Choroid plexus epithelial cell (primary cell): ENCODE results near the gene CAMSAP3.
A peak's percentile ranks its signal among the peaks of the same experiment; 100 is the strongest.

ENCODE experiments used
- DNase-seq: peaks from one replicate; pipeline ENCODE4 v3.0.0-alpha.2; 2010; ENCODE audit warnings: low read depth
- H3K4me3 ChIP-seq: 2 replicates; pipeline ENCODE4 v1.5.1; 2011; ENCODE audit warnings: low read depth, mild to moderate bottlenecking, control low read depth, low read length, moderate library complexity
- TF ChIP-seq, protein P1 (sequence below): conservative IDR thresholded peaks from 2 replicates; pipeline ENCODE4 v1.5.1; 2011; ENCODE audit warnings: low read depth, mild to moderate bottlenecking, control low read depth, inconsistent platforms, low read length, moderate library complexity

CAMSAP3 gene

DNA sequence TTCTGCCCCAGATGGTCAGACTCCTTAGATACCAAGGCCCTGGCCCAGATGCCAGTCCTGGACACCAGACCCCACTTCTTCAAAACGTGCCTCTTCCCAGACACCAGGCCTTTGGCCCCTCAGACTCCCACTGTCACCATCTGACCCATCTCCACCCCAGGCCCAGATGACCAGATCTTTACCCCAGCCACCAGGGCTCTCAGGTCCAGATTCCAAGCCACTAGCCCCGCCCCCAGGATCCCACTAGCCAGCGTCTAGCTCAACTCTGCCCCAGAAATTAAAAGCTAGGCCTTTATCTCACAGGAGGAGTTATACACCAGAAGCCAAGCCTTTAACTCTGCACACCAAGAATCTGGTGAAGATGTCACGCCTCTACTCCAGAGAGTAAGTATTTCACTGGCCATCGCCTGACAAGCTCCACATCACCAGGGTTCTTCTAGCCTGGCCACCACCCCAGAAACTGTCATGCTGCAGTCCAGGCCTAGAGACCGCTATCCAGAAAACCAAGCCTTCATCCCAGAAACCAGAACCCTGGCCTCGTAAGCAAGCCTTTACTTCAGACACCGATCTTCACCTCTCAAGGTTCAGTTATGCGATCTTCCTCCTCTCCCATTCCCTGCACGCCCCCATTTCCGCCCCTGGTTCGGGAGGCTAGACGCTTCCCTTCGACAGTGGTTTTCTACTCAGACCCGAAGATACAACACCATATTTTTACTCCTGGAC, 33.1 kb downstream of the CAMSAP3 start:
- H3K4me3 ChIP-seq: peak overlapping the region; percentile 97
- DNase-seq: peak; percentile 5
- TF ChIP-seq, protein P1, sequence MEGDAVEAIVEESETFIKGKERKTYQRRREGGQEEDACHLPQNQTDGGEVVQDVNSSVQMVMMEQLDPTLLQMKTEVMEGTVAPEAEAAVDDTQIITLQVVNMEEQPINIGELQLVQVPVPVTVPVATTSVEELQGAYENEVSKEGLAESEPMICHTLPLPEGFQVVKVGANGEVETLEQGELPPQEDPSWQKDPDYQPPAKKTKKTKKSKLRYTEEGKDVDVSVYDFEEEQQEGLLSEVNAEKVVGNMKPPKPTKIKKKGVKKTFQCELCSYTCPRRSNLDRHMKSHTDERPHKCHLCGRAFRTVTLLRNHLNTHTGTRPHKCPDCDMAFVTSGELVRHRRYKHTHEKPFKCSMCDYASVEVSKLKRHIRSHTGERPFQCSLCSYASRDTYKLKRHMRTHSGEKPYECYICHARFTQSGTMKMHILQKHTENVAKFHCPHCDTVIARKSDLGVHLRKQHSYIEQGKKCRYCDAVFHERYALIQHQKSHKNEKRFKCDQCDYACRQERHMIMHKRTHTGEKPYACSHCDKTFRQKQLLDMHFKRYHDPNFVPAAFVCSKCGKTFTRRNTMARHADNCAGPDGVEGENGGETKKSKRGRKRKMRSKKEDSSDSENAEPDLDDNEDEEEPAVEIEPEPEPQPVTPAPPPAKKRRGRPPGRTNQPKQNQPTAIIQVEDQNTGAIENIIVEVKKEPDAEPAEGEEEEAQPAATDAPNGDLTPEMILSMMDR: no peak

DNA sequence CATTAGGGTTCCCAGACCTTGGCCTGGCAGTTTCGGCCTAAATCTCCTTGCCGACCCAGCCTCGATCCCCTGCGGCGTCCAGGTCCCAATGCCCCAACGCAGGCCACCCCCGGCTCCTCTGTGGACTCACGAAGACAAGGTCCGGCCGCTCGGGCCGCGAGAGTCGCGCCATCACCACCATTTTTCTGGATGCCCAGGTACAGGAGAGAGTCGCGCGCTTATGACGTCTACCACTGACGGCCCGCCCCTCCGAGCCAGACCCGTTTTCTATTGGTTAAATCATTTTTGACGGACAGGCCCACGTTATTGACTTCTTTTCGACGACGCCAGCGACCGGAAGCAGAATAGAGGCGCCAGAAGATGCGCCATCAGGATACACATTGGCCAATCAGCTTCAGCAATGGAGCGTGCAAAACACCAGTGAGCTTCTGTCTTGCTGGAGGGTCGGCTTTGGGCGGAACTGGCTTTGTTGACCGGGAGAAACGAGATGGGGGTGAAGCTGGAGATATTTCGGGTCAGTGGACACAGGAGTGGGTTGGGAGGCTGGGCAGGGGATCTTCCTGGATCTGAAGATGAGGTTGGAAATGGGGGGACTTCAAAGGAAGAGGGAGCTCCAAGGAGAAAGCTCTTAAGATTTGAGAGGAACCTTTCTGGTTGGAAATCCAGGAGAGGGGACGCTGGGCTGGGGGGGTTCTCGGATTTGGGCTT, 33.8 kb downstream of the CAMSAP3 start, which contains the start of the genes PET100 and XAB2:
Gene PET100 (plus strand): TSS at position 447 of the 708 bp plus-strand sequence. CDS start 41 bp downstream, at position 488.
Gene XAB2 (minus strand): TSS at position 199 of the 708 bp plus-strand sequence. CDS start 18 bp downstream, at position 181.
- TF ChIP-seq, protein P1: no peak
- H3K4me3 ChIP-seq: peak within 1 kb of the TSS; percentile 97
- peak; percentile 100 for DNase-seq

DNA sequence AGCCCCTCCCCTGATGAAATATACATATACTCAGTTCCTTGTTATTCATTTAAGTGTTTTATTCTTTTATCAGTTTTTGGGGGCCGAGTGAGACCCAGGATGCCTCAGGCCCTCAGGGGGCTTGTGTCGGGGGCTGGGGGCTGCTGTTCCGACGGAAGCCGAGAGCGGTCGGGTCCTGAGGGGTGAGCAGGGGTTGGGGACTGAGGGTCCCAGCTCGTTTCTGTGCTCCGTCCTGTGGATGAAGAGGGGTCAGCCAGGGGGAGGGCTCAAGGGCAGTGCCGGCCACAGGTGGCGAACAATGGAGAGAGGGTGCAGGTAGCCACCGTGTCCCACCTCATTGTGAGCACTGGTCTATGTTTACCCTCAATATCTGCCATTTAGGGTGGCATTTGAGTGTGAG, 35.9 kb downstream of the CAMSAP3 start:
- DNase-seq: no peak
- H3K4me3 ChIP-seq: no peak overlapping the region
- TF ChIP-seq, protein P1: no peak

DNA sequence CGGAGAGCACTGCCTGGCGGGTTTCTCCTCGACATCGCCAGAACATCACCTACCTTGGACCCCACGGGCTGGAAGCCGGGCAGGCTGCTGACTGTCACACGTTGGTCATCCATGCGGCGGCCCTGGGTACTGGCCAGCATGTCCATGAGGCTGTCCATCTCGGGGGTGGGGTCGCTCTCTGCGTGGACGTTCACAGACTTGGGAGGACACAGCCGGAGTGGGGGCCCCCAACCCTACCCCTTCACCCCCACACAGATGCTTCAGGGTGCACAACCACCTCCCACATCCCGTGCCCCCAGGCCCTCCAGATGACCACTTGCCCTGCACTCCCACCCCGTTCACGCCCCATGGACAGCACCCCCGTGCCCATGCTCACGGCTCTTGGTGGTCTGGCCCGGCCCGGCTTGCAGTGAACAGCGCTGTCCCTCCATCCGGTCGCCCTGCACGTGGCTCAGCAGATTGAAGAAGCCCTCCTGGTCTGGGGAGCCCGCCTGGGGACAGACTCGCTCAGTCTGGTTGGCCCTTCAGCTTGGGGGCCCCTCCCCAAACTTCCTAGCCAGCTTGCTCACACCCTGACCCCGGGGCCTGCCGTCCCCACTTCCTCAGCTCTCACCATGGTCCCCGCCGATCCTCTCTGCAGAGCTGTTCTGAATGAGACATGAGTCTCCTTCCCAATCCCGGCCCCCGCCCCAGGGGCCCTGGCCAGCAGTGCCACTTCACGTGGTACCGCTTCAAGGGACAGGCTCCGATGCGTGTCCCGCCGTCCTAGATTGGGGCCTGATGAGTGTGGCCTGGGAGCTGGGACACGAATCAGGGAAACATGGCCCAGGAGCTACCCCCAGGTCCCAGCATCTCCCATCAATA, 36.9 kb downstream of the CAMSAP3 start:
- DNase-seq: no peak
- no peak overlapping the region for H3K4me3 ChIP-seq
- TF ChIP-seq, protein P1: no peak

DNA sequence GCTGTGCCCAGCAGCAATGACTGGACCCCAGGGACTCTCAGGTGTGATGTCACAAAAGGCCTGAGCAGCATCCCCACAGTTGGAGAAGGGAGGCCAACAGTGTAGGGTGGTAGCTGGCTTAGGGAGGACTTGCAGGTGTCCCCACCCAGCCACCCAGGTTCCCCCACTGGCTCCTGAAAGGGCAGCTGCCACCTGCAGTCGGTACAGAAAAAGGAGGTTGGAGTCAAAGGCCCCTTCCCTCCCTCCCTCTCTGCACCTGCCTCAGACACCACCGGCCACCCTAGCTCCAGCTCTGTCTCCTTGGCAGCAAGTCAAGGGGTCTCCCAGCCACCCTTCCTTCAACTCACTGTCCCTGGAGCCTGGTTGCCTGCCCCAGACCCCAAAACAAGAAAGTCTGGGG, 38.0 kb downstream of the CAMSAP3 start, which contains the start of gene PCP2:
Gene PCP2 (minus strand): TSS at position 22 of the 400 bp plus-strand sequence. CDS start 262 bp downstream, outside the sequence.
- TF ChIP-seq, protein P1: no peak
- no peak for DNase-seq
- no peak within 1 kb of the TSS for H3K4me3 ChIP-seq

DNA sequence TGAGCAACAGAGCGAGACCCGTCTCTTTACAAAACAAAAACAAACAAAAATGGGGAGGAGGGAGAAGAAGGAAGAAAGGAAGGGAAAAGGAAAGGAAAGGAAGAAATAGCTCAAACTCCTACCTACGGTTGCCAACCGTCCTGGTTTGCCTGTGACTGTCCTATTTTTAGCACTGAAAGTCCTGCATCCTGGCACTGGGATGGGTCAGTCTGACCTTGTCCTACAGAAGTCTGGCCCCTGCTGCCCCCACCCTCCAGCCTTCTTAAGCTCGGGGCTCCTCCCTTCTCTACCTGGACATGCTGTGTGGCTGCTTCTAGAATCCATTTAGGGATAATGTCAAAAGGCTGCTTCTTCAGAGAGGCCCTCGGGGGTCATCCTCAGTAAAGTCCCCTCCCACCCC, 40.0 kb downstream of the CAMSAP3 start:
- H3K4me3 ChIP-seq: no peak overlapping the region
- no peak for DNase-seq
- TF ChIP-seq, protein P1: no peak
